Activated T-helper 1 cell treated with Interleukin-2 at 50 U/mL for 16 hours (primary cell): ENCODE data around the gene PTPRT.

ENCODE experiments used
- DNase-seq: peaks from one replicate; pipeline ENCODE4 v3.0.0-alpha.2; 2020; ENCODE audit warnings: low read depth

PTPRT gene

GRCh38 chr20:42795111-42795695, 394.5 kb downstream of the PTPRT start:
- DNase-seq = no peak

- DNase-seq = no peak
Measured at GRCh38 chr20:42792052-42792451, 397.7 kb downstream of the PTPRT start.

GRCh38 chr20:42790111-42790510, 399.6 kb downstream of the PTPRT start:
- no peak for DNase-seq

GRCh38 chr20:42788707-42789106, 401.0 kb downstream of the PTPRT start:
- no peak for DNase-seq

- no peak for DNase-seq
Measured at GRCh38 chr20:42785041-42785440, 404.7 kb downstream of the PTPRT start.

- no peak for DNase-seq
Measured at GRCh38 chr20:42779216-42779615, 410.5 kb downstream of the PTPRT start.

- no peak for DNase-seq
Measured at GRCh38 chr20:42775866-42776265, 413.8 kb downstream of the PTPRT start.

- no peak for DNase-seq
Measured at GRCh38 chr20:42775037-42775436, 414.7 kb downstream of the PTPRT start.

GRCh38 chr20:42763015-42763414, 426.7 kb downstream of the PTPRT start:
- no peak for DNase-seq

- DNase-seq = no peak
Measured at GRCh38 chr20:42756991-42757390, 432.7 kb downstream of the PTPRT start.

- DNase-seq = no peak
Measured at GRCh38 chr20:42754706-42755105, 435.0 kb downstream of the PTPRT start.

- no peak for DNase-seq
Measured at GRCh38 chr20:42752620-42753019, 437.1 kb downstream of the PTPRT start.

- DNase-seq = no peak
Measured at GRCh38 chr20:42749556-42749955, 440.1 kb downstream of the PTPRT start.

GRCh38 chr20:42747765-42748411, 441.8 kb downstream of the PTPRT start:
- DNase-seq = no peak

- no peak for DNase-seq
Measured at GRCh38 chr20:42744756-42745465, 444.8 kb downstream of the PTPRT start.

- no peak for DNase-seq
Measured at GRCh38 chr20:42742926-42743325, 446.8 kb downstream of the PTPRT start.

- DNase-seq = no peak
Measured at GRCh38 chr20:42741906-42742305, 447.8 kb downstream of the PTPRT start.

- DNase-seq = no peak
Measured at GRCh38 chr20:42740226-42740870, 449.4 kb downstream of the PTPRT start.

- no peak for DNase-seq
Measured at GRCh38 chr20:42739683-42740082, 450.0 kb downstream of the PTPRT start.

GRCh38 chr20:42735539-42735938, 454.2 kb downstream of the PTPRT start:
- no peak for DNase-seq

GRCh38 chr20:42734660-42735368, 454.9 kb downstream of the PTPRT start:
- no peak for DNase-seq

GRCh38 chr20:42721923-42722322, 467.8 kb downstream of the PTPRT start:
- no peak for DNase-seq
